ENCODE measurements around the gene SALL1. TPM values are rescaled to one million over a fixed set of nuclear protein-coding genes. Genes with fewer than 3 reads are reported as not detected.

The SALL1 gene
- total and polyA plus RNA-seq, 2 experiments from 2014 or later = 9.4 to 22.7 TPM

- no peak overlapping the region for H3K27ac Mint-ChIP-seq
- peak overlapping the region; percentile 85 for H3K4me3 Mint-ChIP-seq
- peaks cover 39% of the 10 kb centered on the region for H3K79me2 ChIP-seq (replicated peaks; ENCODE audit: insufficient read depth)
- H3K27me3 ChIP-seq (ENCODE audit: insufficient read depth) = peaks cover 69% of the 10 kb centered on the region
- H3K4me3 ChIP-seq = peak overlapping the region; percentile 94
- H2AFZ ChIP-seq = 0 out of 2 replicates have a peak overlapping the region, but pooled peaks have one; percentile 23
- peaks cover 24% of the 10 kb centered on the region for H3K36me3 Mint-ChIP-seq (ENCODE audit: low read depth)
- peak; percentile 88 for DNase-seq (ENCODE audit: low spot score)
- H3K4me2 ChIP-seq = peak overlapping the region; percentile 85
- no peaks in the 10 kb centered on the region for H3K9me2 ChIP-seq (ENCODE audit: insufficient read depth)
- no peak for TF ChIP-seq ZNF462 (CRISPR knock-in tag; IDR thresholded peaks at IDR 0.05)
- peak; percentile 60 for TF ChIP-seq POLR2AphosphoS5 (IDR thresholded peaks at IDR 0.05; ENCODE audit: low read depth)
- no peak for TF ChIP-seq JUNB (IDR thresholded peaks at IDR 0.05; ENCODE audit: unreplicated experiment)
- TF ChIP-seq ETS1 (IDR thresholded peaks at IDR 0.05) = no peak
- no peak for TF ChIP-seq REST (IDR thresholded peaks at IDR 0.05; ENCODE audit: unreplicated experiment)
- peak; percentile 49 for ATAC-seq
- H3K4me1 Mint-ChIP-seq = peaks cover 43% of the 10 kb centered on the region
- no peaks in the 10 kb centered on the region for H3K36me3 ChIP-seq (ENCODE audit: insufficient read depth)
- peaks cover 31% of the 10 kb centered on the region for H3K4me1 ChIP-seq (ENCODE audit: insufficient read depth)
- peaks cover 3% of the 10 kb centered on the region; the same call in 2 of the 3 replicates for H3K9me3 Mint-ChIP-seq
- H4K20me1 ChIP-seq (replicated peaks; ENCODE audit: insufficient read depth) = peaks cover 6% of the 10 kb centered on the region; the same call in 1 of the 2 replicates
- H3F3A ChIP-seq (replicated peaks; ENCODE audit: low read depth) = no peaks in the 10 kb centered on the region; the same call in 1 of the 2 replicates
- H3K27me3 Mint-ChIP-seq (ENCODE audit: insufficient read depth, low read depth, poor library complexity) = peaks cover 34% of the 10 kb centered on the region
- peak overlapping the region; percentile 98 for H3K27ac ChIP-seq (ENCODE audit: low read depth)
These were observed 1.0 kb upstream of the SALL1 start for GRCh38 chr16:51151961-51152663.
